PFSK-1 (cell line): ENCODE data around the gene WDR59.

Source experiments
- POLR2AphosphoS5 ChIP-seq: IDR thresholded peaks from 2 replicates; pipeline ENCODE4 v1.6.1; 2012; ENCODE audit warnings: low read depth, mild to moderate bottlenecking, control low read depth, low read length, moderate library complexity
- REST ChIP-seq, 2 experiments: IDR thresholded peaks; 2 replicates each; pipeline versions ENCODE4 v1.6.1 to v1.8.0; 2011 to 2012; ENCODE audit warnings: low read depth in 2 of 2, low read length in 2 of 2, control low read depth in 1 of 2, inconsistent platforms in 1 of 2, mild to moderate bottlenecking in 1 of 2, moderate library complexity in 1 of 2; ENCODE audit not compliant: insufficient read depth in 1 of 2
- TAF1 ChIP-seq: IDR thresholded peaks from 2 replicates; pipeline ENCODE4 v1.6.1; 2012; ENCODE audit warnings: low read length, control low read depth, borderline replicate concordance; ENCODE audit not compliant: insufficient read depth

- TF ChIP-seq TAF1 = no peak
- no peak for TF ChIP-seq POLR2AphosphoS5
- TF ChIP-seq REST (IDR thresholded peaks at IDR 0.05; ENCODE audit: insufficient read depth in 1 of 2, low read depth in 2 of 2, low read length in 2 of 2) = no peak
Observed at GRCh38 chr16:75019007-75019406, 34.1 kb upstream of the WDR59 start.
